OCI-LY1 (cell line): ENCODE data around the gene NOP14.

Experiments
- EZH2 ChIP-seq: fragments of 200-600 bp; sonication (generic), shearing (Covaris generic); IDR thresholded peaks from 2 replicates; pipeline ENCODE4 v1.8.0; 2017; ENCODE audit warnings: borderline replicate concordance, mixed run types, mild to moderate bottlenecking, antibody characterized with exemption, low read length, moderate library complexity, mixed read lengths
- TF ChIP-seq, protein P1 (sequence below): fragments of 200-600 bp; sonication (generic), shearing (Covaris generic); IDR thresholded peaks from 2 replicates; pipeline ENCODE4 v1.5.1; 2017; ENCODE audit warnings: mild to moderate bottlenecking, antibody characterized with exemption, low read length, moderate library complexity, mixed read lengths

DNA sequence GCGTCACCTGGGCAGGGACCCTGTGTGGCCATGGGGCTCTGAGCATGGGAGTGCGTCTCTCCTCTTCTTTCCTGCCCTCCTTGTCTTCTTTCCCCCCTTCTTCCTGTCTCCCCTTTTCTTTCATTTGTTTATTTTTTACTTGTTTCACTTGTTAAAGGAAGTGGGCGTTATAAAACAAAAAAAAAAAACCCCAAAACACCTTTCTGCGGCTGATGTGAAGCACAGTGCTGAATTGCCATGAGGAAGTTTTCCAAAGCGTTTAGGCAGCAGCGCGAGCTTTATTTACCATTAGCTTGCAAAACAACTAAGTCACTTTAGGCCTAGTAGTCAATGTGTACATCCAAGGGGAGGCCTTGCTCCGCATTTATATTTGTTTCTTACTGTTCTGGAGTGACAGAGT lies 57.0 kb downstream of the NOP14 start:
- TF ChIP-seq, protein P1, sequence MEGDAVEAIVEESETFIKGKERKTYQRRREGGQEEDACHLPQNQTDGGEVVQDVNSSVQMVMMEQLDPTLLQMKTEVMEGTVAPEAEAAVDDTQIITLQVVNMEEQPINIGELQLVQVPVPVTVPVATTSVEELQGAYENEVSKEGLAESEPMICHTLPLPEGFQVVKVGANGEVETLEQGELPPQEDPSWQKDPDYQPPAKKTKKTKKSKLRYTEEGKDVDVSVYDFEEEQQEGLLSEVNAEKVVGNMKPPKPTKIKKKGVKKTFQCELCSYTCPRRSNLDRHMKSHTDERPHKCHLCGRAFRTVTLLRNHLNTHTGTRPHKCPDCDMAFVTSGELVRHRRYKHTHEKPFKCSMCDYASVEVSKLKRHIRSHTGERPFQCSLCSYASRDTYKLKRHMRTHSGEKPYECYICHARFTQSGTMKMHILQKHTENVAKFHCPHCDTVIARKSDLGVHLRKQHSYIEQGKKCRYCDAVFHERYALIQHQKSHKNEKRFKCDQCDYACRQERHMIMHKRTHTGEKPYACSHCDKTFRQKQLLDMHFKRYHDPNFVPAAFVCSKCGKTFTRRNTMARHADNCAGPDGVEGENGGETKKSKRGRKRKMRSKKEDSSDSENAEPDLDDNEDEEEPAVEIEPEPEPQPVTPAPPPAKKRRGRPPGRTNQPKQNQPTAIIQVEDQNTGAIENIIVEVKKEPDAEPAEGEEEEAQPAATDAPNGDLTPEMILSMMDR = no peak
- TF ChIP-seq EZH2 = no peak
